Glutamatergic neuron (in vitro differentiated cells): ENCODE measurements around the gene FGFR4. TPM values are rescaled to one million over a fixed set of nuclear protein-coding genes. Genes with fewer than 3 reads are reported as not detected.

Experiments
- DNase-seq: peaks from one replicate; pipeline ENCODE4 v3.0.0; 2022
- H3K27ac Mint-ChIP-seq: one replicate; pipeline ENCODE4 v1.8.0; 2020; ENCODE audit warnings: mild to moderate bottlenecking, mixed read lengths, inconsistent platforms; ENCODE audit not compliant: unreplicated experiment
- H3K27me3 Mint-ChIP-seq: one replicate; pipeline ENCODE4 v1.8.0; 2020; ENCODE audit warnings: mild to moderate bottlenecking, moderate library complexity, mixed read lengths, inconsistent platforms; ENCODE audit not compliant: unreplicated experiment
- H3K36me3 Mint-ChIP-seq: one replicate; pipeline ENCODE4 v1.8.0; 2020; ENCODE audit warnings: mild to moderate bottlenecking, mixed read lengths, inconsistent platforms; ENCODE audit not compliant: unreplicated experiment
- H3K4me1 Mint-ChIP-seq: one replicate; pipeline ENCODE4 v1.8.0; 2020; ENCODE audit warnings: mild to moderate bottlenecking, low read depth, mixed read lengths, inconsistent platforms; ENCODE audit not compliant: unreplicated experiment
- H3K4me3 Mint-ChIP-seq: one replicate; pipeline ENCODE4 v1.8.0; 2020; ENCODE audit warnings: mild to moderate bottlenecking, mixed read lengths, inconsistent platforms; ENCODE audit not compliant: unreplicated experiment
- H3K9me3 Mint-ChIP-seq: one replicate; pipeline ENCODE4 v1.8.0; 2020; ENCODE audit warnings: mild to moderate bottlenecking, moderate library complexity, mixed read lengths, inconsistent platforms; ENCODE audit not compliant: unreplicated experiment
- total RNA-seq: library from RNA; stranded (reverse); fragmentation: NEBNext Ultra II Directional; extraction: Animal tissue kit (Norgen Biotek cat#: 25700); gene quantifications from one replicate; pipeline ENCODE4 v1.2.1, GENCODE V29; 2021; ENCODE audit not compliant: unreplicated experiment
- TF ChIP-seq, protein P1 (sequence below): fragments of 200-600 bp; sonication (generic); IDR thresholded peaks from one replicate; pipeline ENCODE4 v1.5.0; 2021; ENCODE audit not compliant: partially characterized antibody, unreplicated experiment

FGFR4 gene
- total RNA-seq, 1 donor from 2014 or later = 5.2 TPM

DNA sequence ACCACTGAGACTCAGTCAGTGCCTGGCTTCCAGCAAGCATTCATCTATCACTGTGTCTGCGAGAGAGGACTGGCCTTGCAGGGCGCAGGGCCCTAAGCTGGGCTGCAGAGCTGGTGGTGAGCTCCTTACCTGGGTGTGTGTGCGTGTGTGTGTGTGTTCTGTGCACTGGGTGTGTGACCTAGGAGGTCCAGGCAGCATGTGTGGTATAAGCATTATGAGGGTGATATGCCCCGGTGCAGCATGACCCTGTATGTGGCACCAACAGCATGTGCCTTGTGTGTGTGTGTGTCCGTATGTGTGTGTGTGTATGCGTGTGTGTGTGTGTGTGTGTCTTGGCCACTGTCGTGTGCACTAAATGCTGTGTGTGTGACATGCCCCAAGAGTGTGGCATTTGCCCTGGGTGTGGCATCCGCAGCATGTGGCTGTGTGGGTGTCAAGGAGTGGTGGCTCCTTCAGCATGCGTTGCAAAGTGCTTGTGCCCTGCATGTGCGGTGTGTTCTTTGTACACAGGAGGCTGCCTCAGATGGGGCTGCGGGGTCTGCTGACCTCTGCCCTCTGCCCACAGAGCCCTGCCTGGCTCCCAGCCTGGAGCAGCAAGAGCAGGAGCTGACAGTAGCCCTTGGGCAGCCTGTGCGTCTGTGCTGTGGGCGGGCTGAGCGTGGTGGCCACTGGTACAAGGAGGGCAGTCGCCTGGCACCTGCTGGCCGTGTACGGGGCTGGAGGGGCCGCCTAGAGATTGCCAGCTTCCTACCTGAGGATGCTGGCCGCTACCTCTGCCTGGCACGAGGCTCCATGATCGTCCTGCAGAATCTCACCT lies 3.3 kb downstream of the FGFR4 start:
- Mint-ChIP-seq H3K4me3 (no peak overlapping the region), H3K4me1 (peaks cover 14% of the 10 kb centered on the region), H3K36me3 (peaks cover 4% of the 10 kb centered on the region), H3K27ac (peak overlapping the region; percentile 12), H3K27me3 (peaks cover 16% of the 10 kb centered on the region), H3K9me3 (peaks cover 3% of the 10 kb centered on the region)
- TF ChIP-seq, protein P1, sequence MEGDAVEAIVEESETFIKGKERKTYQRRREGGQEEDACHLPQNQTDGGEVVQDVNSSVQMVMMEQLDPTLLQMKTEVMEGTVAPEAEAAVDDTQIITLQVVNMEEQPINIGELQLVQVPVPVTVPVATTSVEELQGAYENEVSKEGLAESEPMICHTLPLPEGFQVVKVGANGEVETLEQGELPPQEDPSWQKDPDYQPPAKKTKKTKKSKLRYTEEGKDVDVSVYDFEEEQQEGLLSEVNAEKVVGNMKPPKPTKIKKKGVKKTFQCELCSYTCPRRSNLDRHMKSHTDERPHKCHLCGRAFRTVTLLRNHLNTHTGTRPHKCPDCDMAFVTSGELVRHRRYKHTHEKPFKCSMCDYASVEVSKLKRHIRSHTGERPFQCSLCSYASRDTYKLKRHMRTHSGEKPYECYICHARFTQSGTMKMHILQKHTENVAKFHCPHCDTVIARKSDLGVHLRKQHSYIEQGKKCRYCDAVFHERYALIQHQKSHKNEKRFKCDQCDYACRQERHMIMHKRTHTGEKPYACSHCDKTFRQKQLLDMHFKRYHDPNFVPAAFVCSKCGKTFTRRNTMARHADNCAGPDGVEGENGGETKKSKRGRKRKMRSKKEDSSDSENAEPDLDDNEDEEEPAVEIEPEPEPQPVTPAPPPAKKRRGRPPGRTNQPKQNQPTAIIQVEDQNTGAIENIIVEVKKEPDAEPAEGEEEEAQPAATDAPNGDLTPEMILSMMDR = no peak
- no peak for DNase-seq

DNA sequence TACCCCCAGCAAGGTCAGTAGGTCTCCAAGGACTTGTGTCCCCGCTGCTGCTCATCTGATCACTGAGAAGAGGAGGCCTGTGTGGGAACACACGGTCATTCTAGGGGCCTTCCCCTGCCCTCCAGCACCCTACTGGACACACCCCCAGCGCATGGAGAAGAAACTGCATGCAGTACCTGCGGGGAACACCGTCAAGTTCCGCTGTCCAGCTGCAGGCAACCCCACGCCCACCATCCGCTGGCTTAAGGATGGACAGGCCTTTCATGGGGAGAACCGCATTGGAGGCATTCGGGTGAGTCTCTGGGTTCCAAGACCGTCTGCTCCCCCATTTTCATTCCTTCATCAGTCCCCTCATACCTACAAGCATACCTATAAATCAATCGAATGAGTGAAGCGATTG lies 4.1 kb downstream of the FGFR4 start:
- peaks cover 3% of the 10 kb centered on the region for H3K9me3 Mint-ChIP-seq
- H3K27ac Mint-ChIP-seq = no peak overlapping the region
- DNase-seq = no peak
- H3K4me3 Mint-ChIP-seq = no peak overlapping the region
- peaks cover 18% of the 10 kb centered on the region for H3K27me3 Mint-ChIP-seq
- TF ChIP-seq, protein P1 = no peak
- peaks cover 14% of the 10 kb centered on the region for H3K4me1 Mint-ChIP-seq
- H3K36me3 Mint-ChIP-seq = peaks cover 4% of the 10 kb centered on the region

DNA sequence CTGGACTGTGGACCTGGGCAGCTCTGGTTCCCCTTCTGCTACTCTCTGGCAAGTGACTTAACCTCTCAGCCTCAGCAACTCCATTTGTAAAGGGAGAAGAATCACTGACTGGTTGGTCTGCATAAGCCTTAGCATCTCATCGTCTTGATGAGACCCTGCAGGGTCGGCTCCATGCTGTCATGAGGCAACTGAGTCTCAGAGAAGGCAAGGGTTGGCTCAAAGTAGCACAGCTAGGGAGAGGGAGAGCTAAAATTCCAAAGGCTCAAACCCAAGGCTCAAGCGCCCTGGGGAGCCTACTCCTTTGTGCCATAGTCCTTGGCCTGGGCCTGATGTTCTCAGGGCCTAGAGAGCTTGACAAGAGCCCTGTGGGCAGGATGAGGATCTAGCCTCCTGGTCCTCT lies 4.5 kb downstream of the FGFR4 start:
- TF ChIP-seq, protein P1 = no peak
- Mint-ChIP-seq H3K4me1 (peaks cover 10% of the 10 kb centered on the region), H3K27ac (no peak overlapping the region), H3K27me3 (peaks cover 18% of the 10 kb centered on the region), H3K9me3 (peaks cover 3% of the 10 kb centered on the region), H3K36me3 (peaks cover 4% of the 10 kb centered on the region), H3K4me3 (no peak overlapping the region)
- DNase-seq = no peak

DNA sequence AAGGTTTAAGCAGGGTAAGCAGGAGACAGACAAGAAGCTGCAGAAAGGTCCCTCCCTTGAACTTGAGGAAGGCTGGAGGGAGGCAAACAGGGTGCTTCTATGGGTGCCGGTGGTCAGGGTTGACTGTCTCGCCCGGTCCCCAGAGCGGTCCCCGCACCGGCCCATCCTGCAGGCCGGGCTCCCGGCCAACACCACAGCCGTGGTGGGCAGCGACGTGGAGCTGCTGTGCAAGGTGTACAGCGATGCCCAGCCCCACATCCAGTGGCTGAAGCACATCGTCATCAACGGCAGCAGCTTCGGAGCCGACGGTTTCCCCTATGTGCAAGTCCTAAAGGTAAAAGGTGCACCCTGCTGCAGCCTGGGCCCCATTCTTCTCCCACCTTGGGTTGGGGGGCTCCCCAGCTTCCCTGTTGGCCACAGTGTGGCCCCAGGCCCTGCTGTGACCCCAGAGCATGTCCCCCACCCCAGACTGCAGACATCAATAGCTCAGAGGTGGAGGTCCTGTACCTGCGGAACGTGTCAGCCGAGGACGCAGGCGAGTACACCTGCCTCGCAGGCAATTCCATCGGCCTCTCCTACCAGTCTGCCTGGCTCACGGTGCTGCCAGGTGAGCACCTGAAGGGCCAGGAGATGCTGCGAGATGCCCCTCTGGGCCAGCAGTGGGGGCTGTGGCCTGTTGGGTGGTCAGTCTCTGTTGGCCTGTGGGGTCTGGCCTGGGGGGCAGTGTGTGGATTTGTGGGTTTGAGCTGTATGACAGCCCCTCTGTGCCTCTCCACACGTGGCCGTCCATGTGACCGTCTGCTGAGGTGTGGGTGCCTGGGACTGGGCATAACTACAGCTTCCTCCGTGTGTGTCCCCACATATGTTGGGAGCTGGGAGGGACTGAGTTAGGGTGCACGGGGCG lies 5.7 kb downstream of the FGFR4 start:
- TF ChIP-seq, protein P1 = no peak
- no peak for DNase-seq
- Mint-ChIP-seq H3K4me1 (peaks cover 10% of the 10 kb centered on the region), H3K36me3 (peaks cover 4% of the 10 kb centered on the region), H3K9me3 (peaks cover 3% of the 10 kb centered on the region), H3K27ac (no peak overlapping the region), H3K4me3 (no peak overlapping the region), H3K27me3 (peaks cover 18% of the 10 kb centered on the region)
